ENCODE results near the gene TBC1D8B.

DNA sequence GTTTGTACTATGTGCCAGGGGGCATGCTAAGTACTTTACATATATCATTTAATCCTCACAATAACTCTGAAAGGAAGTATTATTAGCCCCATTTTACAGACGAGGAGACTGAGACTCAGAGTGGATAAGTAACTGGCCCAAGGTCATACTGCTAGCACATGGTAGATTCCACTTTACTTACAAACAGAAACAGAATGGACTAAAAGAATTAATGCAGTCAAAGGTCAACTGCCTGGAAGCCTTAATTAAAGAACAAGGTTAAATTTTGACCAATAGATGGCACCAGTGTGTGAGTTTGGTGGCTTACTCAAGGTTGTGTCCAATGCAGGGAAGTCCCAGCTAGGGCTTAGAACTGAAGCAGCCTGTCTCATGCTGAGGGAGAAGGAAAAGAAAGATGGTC is 96.0 kb downstream of the TBC1D8B start:
- TF ChIP-seq EZH2 (IDR thresholded peaks at IDR 0.05) (no peak), POLR2AphosphoS5 (IDR thresholded peaks at IDR 0.05; ENCODE audit: borderline replicate concordance, low read depth, low read length) (no peak)

Measured in SK-N-MC (cell line).